ENCODE data around the gene PGLYRP1.

DNA sequence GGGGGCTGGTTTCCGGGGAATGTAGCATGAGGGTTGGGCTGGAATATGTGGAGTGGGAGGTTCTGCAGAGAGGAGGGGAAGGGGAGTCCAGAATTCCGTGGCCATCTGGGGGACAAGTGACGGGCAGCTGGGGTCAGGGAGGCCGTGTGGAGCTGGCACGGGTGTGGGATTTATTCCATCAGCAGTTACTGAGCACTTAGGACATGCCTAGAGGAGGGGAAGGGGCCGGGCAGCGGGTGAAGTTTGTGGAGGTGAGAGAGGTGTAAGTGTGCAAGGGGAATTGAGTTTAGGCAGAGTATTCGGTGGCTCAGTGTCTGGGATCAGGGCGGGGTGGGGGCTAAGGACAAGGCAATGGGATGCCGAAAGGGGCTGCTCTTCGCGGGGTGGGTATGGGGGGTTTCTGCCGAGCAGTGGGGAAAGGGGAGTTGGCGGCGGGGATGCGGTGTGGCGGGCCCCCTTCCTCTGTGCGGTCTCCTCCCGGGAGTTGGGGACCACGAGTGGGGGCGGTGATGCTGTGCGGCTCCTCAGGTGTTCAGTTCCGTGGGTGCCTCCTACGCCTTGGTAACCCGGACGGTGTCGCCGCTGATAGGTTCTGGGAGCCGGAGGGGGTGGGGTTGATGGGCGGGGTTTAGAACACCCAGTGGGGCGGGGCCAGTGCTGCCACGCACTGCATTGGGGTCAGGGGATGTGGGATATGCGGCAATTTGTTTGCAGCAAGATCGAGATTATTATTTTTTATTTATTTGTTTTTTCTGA lies 22.2 kb downstream of the PGLYRP1 start:
- TF ChIP-seq, protein P1, sequence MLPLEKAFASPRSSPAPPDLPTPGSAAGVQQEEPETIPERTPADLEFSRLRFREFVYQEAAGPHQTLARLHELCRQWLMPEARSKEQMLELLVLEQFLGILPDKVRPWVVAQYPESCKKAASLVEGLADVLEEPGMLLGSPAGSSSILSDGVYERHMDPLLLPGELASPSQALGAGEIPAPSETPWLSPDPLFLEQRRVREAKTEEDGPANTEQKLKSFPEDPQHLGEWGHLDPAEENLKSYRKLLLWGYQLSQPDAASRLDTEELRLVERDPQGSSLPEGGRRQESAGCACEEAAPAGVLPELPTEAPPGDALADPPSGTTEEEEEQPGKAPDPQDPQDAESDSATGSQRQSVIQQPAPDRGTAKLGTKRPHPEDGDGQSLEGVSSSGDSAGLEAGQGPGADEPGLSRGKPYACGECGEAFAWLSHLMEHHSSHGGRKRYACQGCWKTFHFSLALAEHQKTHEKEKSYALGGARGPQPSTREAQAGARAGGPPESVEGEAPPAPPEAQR (CRISPR knock-in tag; IDR thresholded peaks at IDR 0.05) = no peak
- TF ChIP-seq, protein P2, sequence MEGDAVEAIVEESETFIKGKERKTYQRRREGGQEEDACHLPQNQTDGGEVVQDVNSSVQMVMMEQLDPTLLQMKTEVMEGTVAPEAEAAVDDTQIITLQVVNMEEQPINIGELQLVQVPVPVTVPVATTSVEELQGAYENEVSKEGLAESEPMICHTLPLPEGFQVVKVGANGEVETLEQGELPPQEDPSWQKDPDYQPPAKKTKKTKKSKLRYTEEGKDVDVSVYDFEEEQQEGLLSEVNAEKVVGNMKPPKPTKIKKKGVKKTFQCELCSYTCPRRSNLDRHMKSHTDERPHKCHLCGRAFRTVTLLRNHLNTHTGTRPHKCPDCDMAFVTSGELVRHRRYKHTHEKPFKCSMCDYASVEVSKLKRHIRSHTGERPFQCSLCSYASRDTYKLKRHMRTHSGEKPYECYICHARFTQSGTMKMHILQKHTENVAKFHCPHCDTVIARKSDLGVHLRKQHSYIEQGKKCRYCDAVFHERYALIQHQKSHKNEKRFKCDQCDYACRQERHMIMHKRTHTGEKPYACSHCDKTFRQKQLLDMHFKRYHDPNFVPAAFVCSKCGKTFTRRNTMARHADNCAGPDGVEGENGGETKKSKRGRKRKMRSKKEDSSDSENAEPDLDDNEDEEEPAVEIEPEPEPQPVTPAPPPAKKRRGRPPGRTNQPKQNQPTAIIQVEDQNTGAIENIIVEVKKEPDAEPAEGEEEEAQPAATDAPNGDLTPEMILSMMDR (IDR thresholded peaks at IDR 0.05) = no peak
- TF ChIP-seq IRF2 (CRISPR knock-in tag; IDR thresholded peaks at IDR 0.05; ENCODE audit: borderline replicate concordance, low read depth) (no peak), NFYB (CRISPR knock-in tag; conservative IDR thresholded peaks at IDR 0.05; ENCODE audit: low read depth) (no peak), TP53 (CRISPR knock-in tag; IDR thresholded peaks at IDR 0.05) (no peak), ZBTB21 (CRISPR knock-in tag; IDR thresholded peaks at IDR 0.05; ENCODE audit: borderline replicate concordance) (no peak), TEAD4 (CRISPR knock-in tag; IDR thresholded peaks at IDR 0.05) (no peak), CREM (CRISPR knock-in tag; IDR thresholded peaks at IDR 0.05) (no peak), ZNF138 (CRISPR knock-in tag; conservative IDR thresholded peaks at IDR 0.05) (no peak)
- TF ChIP-seq, protein P3, sequence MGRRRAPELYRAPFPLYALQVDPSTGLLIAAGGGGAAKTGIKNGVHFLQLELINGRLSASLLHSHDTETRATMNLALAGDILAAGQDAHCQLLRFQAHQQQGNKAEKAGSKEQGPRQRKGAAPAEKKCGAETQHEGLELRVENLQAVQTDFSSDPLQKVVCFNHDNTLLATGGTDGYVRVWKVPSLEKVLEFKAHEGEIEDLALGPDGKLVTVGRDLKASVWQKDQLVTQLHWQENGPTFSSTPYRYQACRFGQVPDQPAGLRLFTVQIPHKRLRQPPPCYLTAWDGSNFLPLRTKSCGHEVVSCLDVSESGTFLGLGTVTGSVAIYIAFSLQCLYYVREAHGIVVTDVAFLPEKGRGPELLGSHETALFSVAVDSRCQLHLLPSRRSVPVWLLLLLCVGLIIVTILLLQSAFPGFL (CRISPR knock-in tag; IDR thresholded peaks at IDR 0.05; ENCODE audit: borderline replicate concordance) = no peak
- TF ChIP-seq, protein P4, sequence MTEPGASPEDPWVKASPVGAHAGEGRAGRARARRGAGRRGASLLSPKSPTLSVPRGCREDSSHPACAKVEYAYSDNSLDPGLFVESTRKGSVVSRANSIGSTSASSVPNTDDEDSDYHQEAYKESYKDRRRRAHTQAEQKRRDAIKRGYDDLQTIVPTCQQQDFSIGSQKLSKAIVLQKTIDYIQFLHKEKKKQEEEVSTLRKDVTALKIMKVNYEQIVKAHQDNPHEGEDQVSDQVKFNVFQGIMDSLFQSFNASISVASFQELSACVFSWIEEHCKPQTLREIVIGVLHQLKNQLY (CRISPR knock-in tag; IDR thresholded peaks at IDR 0.05) = no peak
- TF ChIP-seq, protein P5, sequence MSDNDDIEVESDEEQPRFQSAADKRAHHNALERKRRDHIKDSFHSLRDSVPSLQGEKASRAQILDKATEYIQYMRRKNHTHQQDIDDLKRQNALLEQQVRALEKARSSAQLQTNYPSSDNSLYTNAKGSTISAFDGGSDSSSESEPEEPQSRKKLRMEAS (CRISPR knock-in tag; IDR thresholded peaks at IDR 0.05) = no peak
- TF ChIP-seq, protein P6, sequence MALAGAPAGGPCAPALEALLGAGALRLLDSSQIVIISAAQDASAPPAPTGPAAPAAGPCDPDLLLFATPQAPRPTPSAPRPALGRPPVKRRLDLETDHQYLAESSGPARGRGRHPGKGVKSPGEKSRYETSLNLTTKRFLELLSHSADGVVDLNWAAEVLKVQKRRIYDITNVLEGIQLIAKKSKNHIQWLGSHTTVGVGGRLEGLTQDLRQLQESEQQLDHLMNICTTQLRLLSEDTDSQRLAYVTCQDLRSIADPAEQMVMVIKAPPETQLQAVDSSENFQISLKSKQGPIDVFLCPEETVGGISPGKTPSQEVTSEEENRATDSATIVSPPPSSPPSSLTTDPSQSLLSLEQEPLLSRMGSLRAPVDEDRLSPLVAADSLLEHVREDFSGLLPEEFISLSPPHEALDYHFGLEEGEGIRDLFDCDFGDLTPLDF (CRISPR knock-in tag; IDR thresholded peaks at IDR 0.05) = no peak
